Panc1 (cell line): Measurements from ENCODE around the gene TENM3. TPM values are rescaled to one million over a fixed set of nuclear protein-coding genes. Genes with fewer than 3 reads are reported as not detected.

Source experiments
- ATAC-seq: fragments of 200-7000 bp; cut with Tn5 transposase; 2 replicates; pipeline ENCODE4 v1.9.1; 2020; ENCODE audit warnings: mild to moderate bottlenecking, moderate library complexity
- BruUV-seq: library from RNA; stranded (reverse); fragments of 400-500 nt; replicated peaks from 2 replicates; lab custom pipeline; 2021; lab: Mats Ljungman, UMichigan
- CTCF ChIA-PET: fragments of 300-600 bp; sonication (Branson Sonifier 250); formaldehyde crosslinking; loops from one replicate; lab custom pipeline; 2022; ENCODE audit warnings: antibody characterized with exemption; lab: Charles Lee
- POLR2A ChIA-PET: fragments of 300-600 bp; sonication (Branson Sonifier 250); formaldehyde crosslinking; loops from one replicate; lab custom pipeline; 2022; ENCODE audit warnings: antibody characterized with exemption; lab: Charles Lee
- DNase-seq: peaks from one replicate; pipeline ENCODE4 v3.0.0-alpha.2; 2010; ENCODE audit warnings: low read depth, low spot score
- H3K27ac ChIP-seq: 2 replicates; pipeline ENCODE4 v1.5.1; 2011; ENCODE audit warnings: mild to moderate bottlenecking, low read length, inconsistent platforms
- H3K27me3 ChIP-seq: fragments of 200-500 bp; sonication (Bioruptor generic); 2 replicates; pipeline ENCODE4 v1.6.0; 2014; ENCODE audit warnings: low read length, inconsistent platforms; ENCODE audit not compliant: control insufficient read depth, insufficient read depth
- H3K36me3 ChIP-seq: fragments of 200-500 bp; sonication (Bioruptor generic); 2 replicates; pipeline ENCODE4 v1.5.1; 2014; ENCODE audit warnings: inconsistent platforms, mild to moderate bottlenecking, low read length, moderate library complexity; ENCODE audit not compliant: control insufficient read depth, insufficient read depth
- H3K4me1 ChIP-seq: 2 replicates; pipeline ENCODE4 v1.5.1; 2011; ENCODE audit warnings: inconsistent platforms, mild to moderate bottlenecking, low read length, moderate library complexity; ENCODE audit not compliant: control insufficient read depth, insufficient read depth
- H3K4me3 ChIP-seq, 2 experiments: 2 replicates each; pipeline ENCODE4 v1.5.1; 2011 to 2012; ENCODE audit warnings: low read depth in 2 of 2, low read length in 2 of 2, mild to moderate bottlenecking in 2 of 2, inconsistent platforms in 1 of 2, moderate library complexity in 1 of 2
- H3K9me3 ChIP-seq: fragments of 200-500 bp; sonication (Bioruptor generic); 2 replicates; pipeline ENCODE4 v1.5.1; 2014; ENCODE audit warnings: low read depth, mild to moderate bottlenecking, inconsistent platforms, low read length, moderate library complexity; ENCODE audit not compliant: control insufficient read depth, insufficient read depth
- CTCF ChIP-seq: fragments of 450-650 bp; IDR thresholded peaks from 2 replicates; pipeline ENCODE4 v1.5.1; 2017; ENCODE audit warnings: mild to moderate bottlenecking
- POLR2AphosphoS5 ChIP-seq: IDR thresholded peaks from 2 replicates; pipeline ENCODE4 v1.6.1; 2012; ENCODE audit warnings: mild to moderate bottlenecking, low read depth, low read length, moderate library complexity
- REST ChIP-seq, 2 experiments: IDR thresholded peaks; 2 replicates each; pipeline ENCODE4 v1.6.1; 2011 to 2012; ENCODE audit warnings: low read depth in 2 of 2, control low read depth in 1 of 2, low read length in 1 of 2, mild to moderate bottlenecking in 1 of 2, moderate library complexity in 1 of 2; ENCODE audit not compliant: insufficient read depth in 1 of 2
- SIN3A ChIP-seq: IDR thresholded peaks from 2 replicates; pipeline ENCODE4 v1.6.1; 2012; ENCODE audit warnings: low read depth, mild to moderate bottlenecking, low read length, moderate library complexity, borderline replicate concordance; ENCODE audit not compliant: insufficient read depth
- TCF7L2 ChIP-seq: IDR thresholded peaks from 2 replicates; pipeline ENCODE4 v1.6.1; 2011; ENCODE audit warnings: mild to moderate bottlenecking, low read depth, low read length, inconsistent platforms
- in situ Hi-C: cut with HindIII; loops from 2 replicates; pipeline ENCODE4 v1.10.0; 2016; ENCODE audit warnings: low sequenced_read_pairs, low pct_unique_long_range_greater_than_20kb
- intact Hi-C: fragments of 100-400 bp; cut with micrococcal nuclease; formaldehyde crosslinking; loops from one replicate; pipeline ENCODE4 v1.10.0; 2022; ENCODE audit not compliant: unreplicated experiment
- total RNA-seq: library from RNA; stranded (reverse); gene quantifications from one replicate; pipeline ENCODE4 v1.2.1, GENCODE V29; 2021; ENCODE audit not compliant: unreplicated experiment

The TENM3 gene
- total RNA-seq, 1 experiment from 2014 or later: 0.95 TPM

GRCh38 chr4:182562350-182562749 lies 319.1 kb downstream of the TENM3 start:
- Histone ChIP-seq H3K4me3 (no peak overlapping the region), H3K36me3 (no peaks in the 10 kb centered on the region), H3K4me1 (no peaks in the 10 kb centered on the region), H3K9me3 (no peaks in the 10 kb centered on the region), H3K27ac (no peak overlapping the region), H3K27me3 (no peaks in the 10 kb centered on the region)
- in situ Hi-C loops: no loop called here
- no peak for ATAC-seq
- POLR2A ChIA-PET: no interaction called here
- CTCF ChIA-PET: no interaction called here
- no TSS peak for BruUV-seq
- no peak for TF ChIP-seq SIN3A
- TF ChIP-seq CTCF: no peak
- no peak for TF ChIP-seq REST (IDR thresholded peaks at IDR 0.05; ENCODE audit: insufficient read depth in 1 of 2, low read depth in 2 of 2, low read length in 1 of 2)
- TF ChIP-seq POLR2AphosphoS5: no peak
- no peak for TF ChIP-seq TCF7L2
- intact Hi-C loops: no loop called here
- no peak for DNase-seq

GRCh38 chr4:182564724-182565369 lies 321.6 kb downstream of the TENM3 start:
- ATAC-seq (no peak), DNase-seq (no peak)
- POLR2A ChIA-PET: no interaction called here
- Histone ChIP-seq H3K27me3 (no peaks in the 10 kb centered on the region), H3K9me3 (no peaks in the 10 kb centered on the region), H3K36me3 (no peaks in the 10 kb centered on the region), H3K4me3 (no peak overlapping the region), H3K4me1 (no peaks in the 10 kb centered on the region), H3K27ac (no peak overlapping the region)
- TF ChIP-seq SIN3A: no peak
- TF ChIP-seq CTCF: no peak
- no peak for TF ChIP-seq TCF7L2
- no peak for TF ChIP-seq REST (IDR thresholded peaks at IDR 0.05; ENCODE audit: insufficient read depth in 1 of 2, low read depth in 2 of 2, low read length in 1 of 2)
- TF ChIP-seq POLR2AphosphoS5: no peak
- in situ Hi-C loops: no loop called here
- no TSS peak for BruUV-seq
- intact Hi-C loops: no loop called here
- CTCF ChIA-PET: no interaction called here
